Uterus (tissue), 4 donors: ENCODE results near the gene RBMS1. TPM values are rescaled to one million over a fixed set of nuclear protein-coding genes. Genes with fewer than 3 reads are reported as not detected.
"Not testable (repeated sequence)": the region's sequence is repeated elsewhere in the genome, so short reads cannot be mapped to it uniquely, and the experiment has no call there.

Source experiments
- DNase-seq, 2 donors: peaks; one replicate each; pipeline ENCODE4 v3.0.0-alpha.2; 2019 to 2020
- H3K27ac ChIP-seq, 2 donors: fragments of 200-600 bp; sonication (generic); 1 replicate in 1 of 2; 2 replicates in 1 of 2; pipeline ENCODE4 v1.5.1; 2016 to 2018
- H3K27me3 ChIP-seq, 2 donors: fragments of 200-600 bp; sonication (generic); one replicate each; pipeline ENCODE4 v1.5.1; 2018 to 2019; ENCODE audit warnings: control low read depth in 1 of 2
- H3K36me3 ChIP-seq, 2 donors: fragments of 200-600 bp; sonication (generic); one replicate each; pipeline ENCODE4 v1.5.1; 2019; ENCODE audit warnings: control low read depth in 1 of 2
- H3K4me1 ChIP-seq, 2 donors: fragments of 200-600 bp; sonication (generic); one replicate each; pipeline ENCODE4 v1.5.1; 2018 to 2019; ENCODE audit warnings: control low read depth in 1 of 2
- H3K4me3 ChIP-seq, 2 donors: fragments of 200-600 bp; sonication (generic); 1 replicate in 1 of 2; 2 replicates in 1 of 2; pipeline ENCODE4 v1.5.1; 2018 to 2019; ENCODE audit warnings: mild to moderate bottlenecking in 1 of 2
- H3K9me3 ChIP-seq, 2 donors: fragments of 200-600 bp; sonication (generic); one replicate each; pipeline ENCODE4 v1.5.1; 2019; ENCODE audit warnings: control low read depth in 1 of 2
- POLR2A ChIP-seq, 2 donors: fragments of 450-650 bp; IDR thresholded peaks; one replicate each; pipeline ENCODE4 v1.6.1; 2016; ENCODE audit warnings: antibody characterized with exemption in 2 of 2, mild to moderate bottlenecking in 1 of 2, moderate library complexity in 1 of 2
- intact Hi-C: fragments of 100-400 bp; cut with DNase I; formaldehyde crosslinking; loops from one replicate; pipeline ENCODE4 v1.15.1; 2023; ENCODE audit warnings: low total_unique reads
- total RNA-seq, 4 donors: library from RNA; depleted of rRNA in 3 of 4; stranded (reverse); fragments of >200 nt in 3 of 4; gene quantifications; one replicate each; pipeline versions ENCODE4 v1.1.0 to v1.2.4, GENCODE V29; 2014 to 2023
- TF ChIP-seq, protein P1 (sequence below), 4 experiments: fragments of 200-600 bp in 2 of 4; fragments of 450-650 bp in 2 of 4; sonication (generic) in 2 of 4; IDR thresholded peaks; one replicate each; pipeline ENCODE4 v1.5.1; 2016 to 2019; ENCODE audit warnings: antibody characterized with exemption in 4 of 4, mild to moderate bottlenecking in 2 of 4, moderate library complexity in 1 of 4
- donor health status: DM: yes; HTN: yes; CAD: no.

Gene RBMS1
- total RNA-seq, 4 donors from 2014 or later, result 30.5 to 149 (median 88.9) TPM

DNA sequence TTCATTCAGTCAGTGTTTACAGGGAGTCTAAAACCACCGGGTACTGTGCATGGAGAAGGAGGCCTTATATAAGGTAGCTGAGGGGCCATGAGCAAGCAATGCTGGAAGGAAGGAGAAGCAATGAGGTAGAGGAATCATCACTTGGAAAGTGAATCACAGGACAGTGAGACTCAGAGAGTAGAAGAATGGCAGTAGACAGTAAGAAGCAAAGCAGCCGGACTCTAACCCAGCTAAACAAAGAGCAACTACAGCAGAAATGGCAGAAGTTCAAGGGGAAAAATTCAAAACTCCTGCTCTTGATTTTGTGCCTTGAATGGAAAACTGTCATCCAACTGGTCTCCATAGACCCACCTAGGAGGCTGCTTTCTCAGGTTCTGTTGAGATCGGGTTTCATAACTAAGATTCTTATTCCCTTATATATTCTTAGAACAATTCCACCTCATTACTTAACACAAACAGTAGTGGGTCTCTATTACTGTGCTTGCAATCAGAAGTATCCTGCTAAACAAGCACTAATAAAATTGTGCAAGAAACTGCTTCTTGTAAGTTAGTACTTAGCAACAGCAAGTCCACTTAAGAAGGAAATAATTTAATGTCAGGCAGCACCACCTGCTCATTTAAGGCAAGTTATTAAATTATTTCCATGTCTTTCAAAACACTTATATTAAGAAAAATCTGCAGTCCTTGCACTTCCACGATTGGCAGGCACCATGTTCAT lies 68.0 kb downstream of the RBMS1 start:
- no peaks in the 10 kb centered on the region for H3K27me3 ChIP-seq
- no peak for TF ChIP-seq POLR2A (IDR thresholded peaks at IDR 0.05)
- TF ChIP-seq, protein P1, sequence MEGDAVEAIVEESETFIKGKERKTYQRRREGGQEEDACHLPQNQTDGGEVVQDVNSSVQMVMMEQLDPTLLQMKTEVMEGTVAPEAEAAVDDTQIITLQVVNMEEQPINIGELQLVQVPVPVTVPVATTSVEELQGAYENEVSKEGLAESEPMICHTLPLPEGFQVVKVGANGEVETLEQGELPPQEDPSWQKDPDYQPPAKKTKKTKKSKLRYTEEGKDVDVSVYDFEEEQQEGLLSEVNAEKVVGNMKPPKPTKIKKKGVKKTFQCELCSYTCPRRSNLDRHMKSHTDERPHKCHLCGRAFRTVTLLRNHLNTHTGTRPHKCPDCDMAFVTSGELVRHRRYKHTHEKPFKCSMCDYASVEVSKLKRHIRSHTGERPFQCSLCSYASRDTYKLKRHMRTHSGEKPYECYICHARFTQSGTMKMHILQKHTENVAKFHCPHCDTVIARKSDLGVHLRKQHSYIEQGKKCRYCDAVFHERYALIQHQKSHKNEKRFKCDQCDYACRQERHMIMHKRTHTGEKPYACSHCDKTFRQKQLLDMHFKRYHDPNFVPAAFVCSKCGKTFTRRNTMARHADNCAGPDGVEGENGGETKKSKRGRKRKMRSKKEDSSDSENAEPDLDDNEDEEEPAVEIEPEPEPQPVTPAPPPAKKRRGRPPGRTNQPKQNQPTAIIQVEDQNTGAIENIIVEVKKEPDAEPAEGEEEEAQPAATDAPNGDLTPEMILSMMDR (IDR thresholded peaks at IDR 0.05), result no peak
- DNase-seq, result no peak
- H3K9me3 ChIP-seq, result peaks cover 0 to 6% of the 10 kb centered on the region in 2 donors
- H3K4me1 ChIP-seq, result no peaks in the 10 kb centered on the region
- H3K4me3 ChIP-seq, result no peak overlapping the region
- H3K27ac ChIP-seq, result peak overlapping the region; percentile 74 to 81
- intact Hi-C loops, result no loop called here
- H3K36me3 ChIP-seq, result no peaks in the 10 kb centered on the region

DNA sequence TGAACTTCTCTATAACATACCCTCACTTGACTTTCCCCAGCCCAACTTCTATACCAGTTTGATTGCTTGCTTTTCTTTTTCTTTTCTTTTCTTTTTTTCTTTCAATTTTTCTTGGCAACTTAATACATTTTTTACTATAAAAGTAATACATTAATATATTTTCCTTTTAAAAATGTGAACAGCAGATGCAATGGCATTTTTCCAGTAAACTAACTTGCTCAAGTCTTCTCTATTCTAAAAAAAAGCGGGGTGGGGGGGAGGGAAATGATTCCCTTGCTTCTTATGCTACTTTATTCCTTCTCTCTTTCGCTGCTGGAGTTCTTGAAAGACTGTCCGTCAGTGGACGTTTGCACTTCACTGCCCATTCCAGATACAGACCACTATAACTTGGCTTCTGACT lies 70.5 kb downstream of the RBMS1 start:
- intact Hi-C loops, result no loop called here
- no peaks in the 10 kb centered on the region for H3K4me1 ChIP-seq
- no peak for TF ChIP-seq POLR2A (IDR thresholded peaks at IDR 0.05)
- TF ChIP-seq, protein P1 (IDR thresholded peaks at IDR 0.05), result no peak

DNA sequence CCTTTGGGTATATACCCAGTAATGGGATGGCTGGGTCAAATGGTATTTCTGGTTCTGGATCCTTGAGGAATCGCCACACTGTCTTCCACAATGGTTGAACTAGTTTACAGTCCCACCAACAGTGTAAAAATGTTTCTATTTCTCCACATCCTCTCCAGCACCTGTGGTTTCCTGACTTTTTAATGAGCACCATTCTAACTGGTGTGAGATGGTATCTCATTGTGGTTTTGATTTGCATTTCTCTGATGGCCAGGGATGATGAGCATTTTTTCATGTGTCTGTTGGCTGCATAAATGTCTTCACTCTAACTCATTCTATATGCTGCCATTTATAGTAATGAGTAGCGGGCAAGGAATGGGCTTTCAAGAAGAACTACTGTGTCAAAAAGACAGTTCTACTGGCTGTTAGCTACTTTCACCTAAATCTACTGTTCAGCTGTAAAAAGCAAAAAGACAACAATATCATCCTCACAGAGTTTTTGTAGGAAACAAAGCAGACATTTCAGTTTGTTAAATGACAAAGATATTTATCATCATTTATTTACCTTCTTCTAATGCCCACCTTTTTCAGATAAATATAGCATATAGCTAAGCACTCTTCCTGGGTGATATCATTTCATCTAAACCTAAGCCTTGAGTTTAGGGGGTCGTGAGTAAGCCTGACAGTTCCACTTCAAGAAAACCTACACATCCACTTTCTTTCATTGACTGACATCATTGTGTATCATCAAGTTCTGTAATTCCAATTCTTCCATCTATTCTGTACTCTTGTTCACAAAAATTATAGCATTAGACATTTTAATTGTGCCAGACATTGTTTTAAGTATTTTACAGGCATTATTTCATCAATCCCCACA lies 71.7 kb downstream of the RBMS1 start:
- H3K27ac ChIP-seq, H3K36me3 ChIP-seq, H3K4me1 ChIP-seq, intact Hi-C loops, DNase-seq, H3K9me3 ChIP-seq, H3K4me3 ChIP-seq, H3K27me3 ChIP-seq: not testable (repeated sequence)

More for the DNA sequence above, 70.5 kb downstream of the RBMS1 start:
- DNase-seq, result no peak
- no peaks in the 10 kb centered on the region for H3K36me3 ChIP-seq
- H3K9me3 ChIP-seq, result no peaks in the 10 kb centered on the region
- H3K27me3 ChIP-seq, result no peaks in the 10 kb centered on the region
- H3K27ac ChIP-seq, result no peak overlapping the region
- H3K4me3 ChIP-seq, result no peak overlapping the region

DNA sequence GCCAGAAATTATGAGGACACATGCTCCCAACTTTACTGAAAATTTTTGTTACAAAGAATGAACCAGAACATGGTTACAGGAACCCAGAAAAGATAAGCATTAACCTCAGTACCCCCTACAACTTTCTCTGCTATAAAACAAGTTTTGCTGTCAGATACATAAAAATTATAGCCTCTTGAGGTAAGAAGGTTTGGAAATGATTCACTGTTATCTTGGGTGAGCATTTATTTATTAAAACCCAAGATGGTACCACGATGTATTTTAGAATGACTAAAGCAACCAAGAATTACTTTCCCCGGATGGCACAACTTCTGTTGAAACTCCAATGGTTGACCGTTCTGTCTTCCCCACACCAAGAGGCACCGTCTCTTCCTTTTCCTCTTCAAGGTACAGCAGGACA lies 72.9 kb downstream of the RBMS1 start:
- no peaks in the 10 kb centered on the region for H3K4me1 ChIP-seq
- no peaks in the 10 kb centered on the region for H3K27me3 ChIP-seq
- DNase-seq, result no peak
- H3K36me3 ChIP-seq, result no peaks in the 10 kb centered on the region
- H3K9me3 ChIP-seq, result no peaks in the 10 kb centered on the region
- intact Hi-C loops, result no loop called here
- TF ChIP-seq POLR2A (IDR thresholded peaks at IDR 0.05), result no peak
- TF ChIP-seq, protein P1 (IDR thresholded peaks at IDR 0.05), result no peak
- H3K4me3 ChIP-seq, result no peak overlapping the region
- H3K27ac ChIP-seq, result peak overlapping the region; percentile 4 to 48

DNA sequence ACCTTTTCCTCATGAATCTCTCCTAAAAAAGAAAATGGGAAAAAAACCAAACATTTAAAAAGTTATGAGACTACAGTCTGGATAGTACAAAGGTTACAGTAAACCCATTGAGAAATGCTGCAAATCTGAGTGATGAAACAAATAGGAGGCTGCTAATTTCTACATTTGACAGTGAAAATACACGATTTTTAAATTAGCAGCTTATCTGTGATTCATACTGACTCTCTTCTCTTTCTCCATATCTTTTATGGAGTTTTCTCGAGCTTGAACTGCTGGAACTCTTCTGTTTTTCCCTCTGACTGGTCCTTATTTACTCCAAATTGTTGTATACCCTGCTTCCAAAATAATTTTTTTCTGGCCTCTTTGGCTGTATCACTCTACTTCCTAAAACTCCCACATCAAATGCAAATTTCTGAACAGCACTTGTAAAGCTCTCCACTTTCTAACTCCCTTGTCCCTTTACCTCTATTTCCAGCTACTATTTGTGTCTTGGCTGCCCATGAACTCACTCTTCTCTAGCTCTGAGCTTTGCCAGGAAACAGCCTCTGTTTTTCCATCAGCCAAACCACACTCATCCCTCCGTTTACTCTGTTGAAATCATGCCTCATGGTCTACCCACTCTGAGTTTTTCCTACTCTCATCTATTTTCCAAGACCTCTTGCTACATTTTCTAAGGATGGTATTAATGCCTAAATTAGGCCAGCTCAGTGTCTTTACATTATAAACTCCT lies 73.7 kb downstream of the RBMS1 start:
- no peaks in the 10 kb centered on the region for H3K27me3 ChIP-seq
- H3K9me3 ChIP-seq, result no peaks in the 10 kb centered on the region
- no peaks in the 10 kb centered on the region for H3K36me3 ChIP-seq
- H3K27ac ChIP-seq, result peak overlapping the region; percentile 16 to 48
- no peak for TF ChIP-seq POLR2A (IDR thresholded peaks at IDR 0.05)
- TF ChIP-seq, protein P1 (IDR thresholded peaks at IDR 0.05), result no peak
- H3K4me1 ChIP-seq, result no peaks in the 10 kb centered on the region
- H3K4me3 ChIP-seq, result no peak overlapping the region
- DNase-seq, result no peak
- intact Hi-C loops, result no loop called here
